Nephron progenitor cell (in vitro differentiated cells): Measurements from ENCODE around the gene HYLS1.
"Not testable (repeated sequence)": the region's sequence is repeated elsewhere in the genome, so short reads cannot be mapped to it uniquely, and the experiment has no call there.

ENCODE experiments used
- DNase-seq: peaks from one replicate; pipeline ENCODE4 v3.0.0; 2021
- H3K27ac Mint-ChIP-seq: 2 replicates; pipeline ENCODE4 v1.8.0; 2021; ENCODE audit warnings: mild to moderate bottlenecking, moderate library complexity, mixed read lengths
- H3K27me3 Mint-ChIP-seq: 2 replicates; pipeline ENCODE4 v1.8.0; 2021; ENCODE audit warnings: mild to moderate bottlenecking, low read depth, mixed read lengths; ENCODE audit not compliant: poor library complexity
- H3K36me3 Mint-ChIP-seq: 2 replicates; pipeline ENCODE4 v1.8.0; 2021; ENCODE audit warnings: low read depth, mixed read lengths
- H3K4me1 Mint-ChIP-seq: 2 replicates; pipeline ENCODE4 v1.8.0; 2021; ENCODE audit warnings: mixed read lengths
- H3K4me3 Mint-ChIP-seq: 2 replicates; pipeline ENCODE4 v1.8.0; 2021; ENCODE audit warnings: mild to moderate bottlenecking, moderate library complexity, mixed read lengths
- H3K9me3 Mint-ChIP-seq: 2 replicates; pipeline ENCODE4 v1.8.0; 2021; ENCODE audit warnings: mild to moderate bottlenecking, moderate library complexity, mixed read lengths
- CTCF ChIP-seq: fragments of 200-600 bp; sonication (generic); IDR thresholded peaks from 2 replicates; pipeline ENCODE4 v1.5.0; 2021; ENCODE audit warnings: antibody characterized with exemption

The HYLS1 gene

GRCh38 chr11:125902277-125902926, 14.9 kb downstream of the HYLS1 start:
- H3K4me3 Mint-ChIP-seq: peak overlapping the region; percentile 99
- DNase-seq: no peak
- TF ChIP-seq CTCF: no peak
- H3K9me3 Mint-ChIP-seq: peaks cover 19% of the 10 kb centered on the region
- peaks cover 9% of the 10 kb centered on the region for H3K36me3 Mint-ChIP-seq
- H3K4me1 Mint-ChIP-seq: peaks cover 24% of the 10 kb centered on the region
- peaks cover 42% of the 10 kb centered on the region for H3K27me3 Mint-ChIP-seq
- no peak overlapping the region for H3K27ac Mint-ChIP-seq

- Mint-ChIP-seq H3K27me3 (peaks cover 50% of the 10 kb centered on the region), H3K4me3 (peak within 1 kb of the TSS; percentile 99), H3K36me3 (peaks cover 9% of the 10 kb centered on the region), H3K9me3 (peaks cover 19% of the 10 kb centered on the region), H3K27ac (peak within 1 kb of the TSS; percentile 91), H3K4me1 (peaks cover 24% of the 10 kb centered on the region)
- peak; percentile 90 for DNase-seq
- no peak for TF ChIP-seq CTCF
Measured at GRCh38 chr11:125902927-125903710, 15.7 kb downstream of the HYLS1 start, which contains the start of gene PUS3. TSS of gene PUS3 (minus strand) at chr11:125903206. CDS start at chr11:125896284, 6,922 bp downstream.

GRCh38 chr11:125903711-125904659, 16.5 kb downstream of the HYLS1 start, which contains the start of gene DDX25:
TSS of gene DDX25 (plus strand) at chr11:125904508. CDS start at chr11:125904518, 10 bp downstream.
- Mint-ChIP-seq H3K27me3 (peaks cover 51% of the 10 kb centered on the region), H3K9me3 (peaks cover 19% of the 10 kb centered on the region), H3K27ac (no peak within 1 kb of the TSS), H3K4me1 (peaks cover 24% of the 10 kb centered on the region), H3K36me3 (peaks cover 9% of the 10 kb centered on the region), H3K4me3 (peak within 1 kb of the TSS; percentile 99)
- no peak for TF ChIP-seq CTCF
- peak; percentile 73 for DNase-seq

- H3K27ac Mint-ChIP-seq: no peak overlapping the region
- H3K9me3 Mint-ChIP-seq: peaks cover 19% of the 10 kb centered on the region
- H3K4me3 Mint-ChIP-seq: peak overlapping the region; percentile 66
- peaks cover 53% of the 10 kb centered on the region for H3K27me3 Mint-ChIP-seq
- no peak for DNase-seq
- H3K4me1 Mint-ChIP-seq: peaks cover 24% of the 10 kb centered on the region
- peaks cover 9% of the 10 kb centered on the region for H3K36me3 Mint-ChIP-seq
- TF ChIP-seq CTCF: no peak
Measured at GRCh38 chr11:125904678-125905077, 17.2 kb downstream of the HYLS1 start.

GRCh38 chr11:125910226-125910849, 22.9 kb downstream of the HYLS1 start:
- Mint-ChIP-seq H3K9me3 (peaks cover 5% of the 10 kb centered on the region), H3K4me3 (no peak overlapping the region), H3K27me3 (peaks cover 49% of the 10 kb centered on the region), H3K27ac (no peak overlapping the region), H3K36me3 (no peaks in the 10 kb centered on the region), H3K4me1 (no peaks in the 10 kb centered on the region)
- no peak for DNase-seq
- TF ChIP-seq CTCF: no peak

- not testable (repeated sequence) for H3K4me1 Mint-ChIP-seq, DNase-seq, H3K36me3 Mint-ChIP-seq, H3K9me3 Mint-ChIP-seq, H3K27ac Mint-ChIP-seq, H3K4me3 Mint-ChIP-seq
- peaks cover 28% of the 10 kb centered on the region for H3K27me3 Mint-ChIP-seq
Measured at GRCh38 chr11:125914601-125915000, 27.1 kb downstream of the HYLS1 start.
